ENCODE results near the gene POMT2. TPM values are rescaled to one million over a fixed set of nuclear protein-coding genes. Genes with fewer than 3 reads are reported as not detected.

The POMT2 gene
- total and polyA plus RNA-seq, 9 donors, result 6.7 to 35.3 (median 16.1) TPM

DNA sequence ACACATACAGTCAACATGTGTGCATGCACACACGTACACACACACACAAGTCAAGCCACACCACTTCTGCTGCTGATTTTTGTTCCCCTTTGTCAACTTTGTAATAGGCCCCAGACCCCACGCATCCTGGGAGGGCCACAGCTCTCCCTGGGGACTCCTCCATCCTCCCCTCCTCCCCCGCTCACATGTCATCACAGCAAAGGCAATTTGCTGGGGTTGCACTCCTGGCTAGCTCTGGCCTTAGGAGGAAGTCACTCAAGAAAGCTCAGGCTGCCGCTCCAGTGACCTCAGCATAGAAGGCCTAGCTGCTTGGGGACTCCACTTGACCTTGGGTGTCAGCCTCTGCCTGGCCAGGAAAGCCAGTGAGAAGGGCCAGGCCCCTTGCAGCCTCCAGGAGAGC lies 76.8 kb downstream of the POMT2 start:
- Histone ChIP-seq H3K27me3 (no peaks in the 10 kb centered on the region), H3K36me3 (no peaks in the 10 kb centered on the region), H3K27ac (no peak overlapping the region), H3K4me3 (no peak overlapping the region), H3K9me3 (no peaks in the 10 kb centered on the region), H3K4me1 (ENCODE audit: insufficient read depth) (no peaks in the 10 kb centered on the region)
- DNase-seq, result no peak
- WGBS, 3 donors, result 73 to 85% (median 83%) methylated on average over 4 of the region's 4 CpGs
- TF ChIP-seq, protein P1, sequence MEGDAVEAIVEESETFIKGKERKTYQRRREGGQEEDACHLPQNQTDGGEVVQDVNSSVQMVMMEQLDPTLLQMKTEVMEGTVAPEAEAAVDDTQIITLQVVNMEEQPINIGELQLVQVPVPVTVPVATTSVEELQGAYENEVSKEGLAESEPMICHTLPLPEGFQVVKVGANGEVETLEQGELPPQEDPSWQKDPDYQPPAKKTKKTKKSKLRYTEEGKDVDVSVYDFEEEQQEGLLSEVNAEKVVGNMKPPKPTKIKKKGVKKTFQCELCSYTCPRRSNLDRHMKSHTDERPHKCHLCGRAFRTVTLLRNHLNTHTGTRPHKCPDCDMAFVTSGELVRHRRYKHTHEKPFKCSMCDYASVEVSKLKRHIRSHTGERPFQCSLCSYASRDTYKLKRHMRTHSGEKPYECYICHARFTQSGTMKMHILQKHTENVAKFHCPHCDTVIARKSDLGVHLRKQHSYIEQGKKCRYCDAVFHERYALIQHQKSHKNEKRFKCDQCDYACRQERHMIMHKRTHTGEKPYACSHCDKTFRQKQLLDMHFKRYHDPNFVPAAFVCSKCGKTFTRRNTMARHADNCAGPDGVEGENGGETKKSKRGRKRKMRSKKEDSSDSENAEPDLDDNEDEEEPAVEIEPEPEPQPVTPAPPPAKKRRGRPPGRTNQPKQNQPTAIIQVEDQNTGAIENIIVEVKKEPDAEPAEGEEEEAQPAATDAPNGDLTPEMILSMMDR (IDR thresholded peaks at IDR 0.05), result no peak
- TF ChIP-seq EP300 (IDR thresholded peaks at IDR 0.05) (no peak), POLR2A (IDR thresholded peaks at IDR 0.05) (no peak)
- intact Hi-C loops (cut with DNase I), result no loop called here

DNA sequence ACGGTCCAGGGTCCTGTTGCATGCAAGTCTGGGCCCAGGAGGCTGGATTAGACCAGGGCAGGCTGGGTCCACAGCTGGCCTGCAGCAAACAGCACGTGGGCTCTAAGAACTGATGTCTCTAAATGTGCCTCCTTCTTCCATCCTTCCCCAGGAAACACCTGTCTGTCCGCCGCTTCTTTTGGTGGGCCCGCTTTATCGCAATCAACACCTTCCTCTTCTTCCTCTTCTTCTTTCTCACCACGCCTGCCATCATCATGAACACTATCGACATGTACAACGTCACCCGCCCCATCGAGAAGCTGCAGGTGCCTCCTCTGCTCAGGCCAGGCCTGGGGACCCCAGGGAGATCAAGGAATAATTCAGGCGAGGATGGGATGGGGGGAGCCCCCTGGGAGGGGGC lies 77.9 kb downstream of the POMT2 start:
- H3K27me3 ChIP-seq, result no peaks in the 10 kb centered on the region

GRCh38 chr14:77241955-77242354 lies 78.7 kb downstream of the POMT2 start:
- intact Hi-C loops (cut with DNase I), result no loop called here
- Histone ChIP-seq H3K36me3 (no peaks in the 10 kb centered on the region), H3K4me3 (no peak overlapping the region), H3K4me1 (ENCODE audit: insufficient read depth) (no peaks in the 10 kb centered on the region), H3K27me3 (no peaks in the 10 kb centered on the region), H3K27ac (no peak overlapping the region), H3K9me3 (no peaks in the 10 kb centered on the region)
- TF ChIP-seq EP300 (IDR thresholded peaks at IDR 0.05), result no peak
- TF ChIP-seq, protein P1 (IDR thresholded peaks at IDR 0.05), result no peak
- TF ChIP-seq POLR2A (IDR thresholded peaks at IDR 0.05), result no peak
- WGBS, 3 donors, result 49 to 56% (median 53%) methylated on average over 2 of the region's 2 CpGs
- DNase-seq, result no peak

More for the DNA sequence above, 77.9 kb downstream of the POMT2 start:
- DNase-seq, result no peak
- TF ChIP-seq, protein P1 (IDR thresholded peaks at IDR 0.05), result no peak
- TF ChIP-seq EP300 (IDR thresholded peaks at IDR 0.05) (no peak), POLR2A (IDR thresholded peaks at IDR 0.05) (no peak)
- H3K9me3 ChIP-seq, result no peaks in the 10 kb centered on the region
- no peak overlapping the region for H3K27ac ChIP-seq
- WGBS, 3 donors, result 86 to 92% (median 90%) methylated on average over 12 of the region's 12 CpGs
- no peaks in the 10 kb centered on the region for H3K36me3 ChIP-seq
- H3K4me3 ChIP-seq, result no peak overlapping the region
- intact Hi-C loops (cut with DNase I), result no loop called here
- H3K4me1 ChIP-seq (ENCODE audit: insufficient read depth), result no peaks in the 10 kb centered on the region

DNA sequence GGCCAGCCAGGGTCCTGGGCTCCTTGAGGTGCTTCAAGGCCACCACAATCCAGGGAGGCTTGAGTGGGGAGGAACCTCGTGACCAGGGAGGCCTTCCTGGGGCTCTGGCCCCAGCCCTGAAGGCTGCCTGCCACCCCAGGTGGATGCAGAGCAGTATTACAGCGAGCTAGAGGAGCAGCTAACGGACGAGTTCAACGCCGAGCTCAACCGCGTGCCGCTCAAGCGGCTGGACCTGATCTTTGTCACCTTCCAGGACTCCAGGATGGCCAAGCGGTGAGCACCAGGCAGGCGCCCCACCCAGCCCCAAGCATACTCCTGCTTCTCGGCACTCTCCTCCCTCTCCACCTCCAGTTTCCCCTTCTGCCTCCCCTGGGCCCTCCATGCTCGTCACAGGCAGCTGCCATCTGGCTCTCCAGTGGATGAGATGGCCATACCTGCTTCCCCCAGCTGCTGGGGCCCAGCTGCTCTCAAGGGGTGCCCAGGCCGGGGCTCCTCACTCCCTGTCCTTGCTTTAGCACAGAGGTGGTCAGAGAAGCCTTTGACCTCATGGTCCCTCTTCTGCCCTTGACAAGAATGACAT lies 80.3 kb downstream of the POMT2 start:
- Histone ChIP-seq H3K27me3 (no peaks in the 10 kb centered on the region), H3K36me3 (no peaks in the 10 kb centered on the region), H3K4me3 (no peak overlapping the region), H3K4me1 (ENCODE audit: insufficient read depth) (no peaks in the 10 kb centered on the region), H3K9me3 (no peaks in the 10 kb centered on the region), H3K27ac (no peak overlapping the region)
- intact Hi-C loops (cut with DNase I), result no loop called here
- DNase-seq, result no peak
- 79 to 87% (median 84%) methylated on average over 15 of the region's 15 CpGs for WGBS, 3 donors
- TF ChIP-seq, protein P1 (IDR thresholded peaks at IDR 0.05), result no peak
- no peak for TF ChIP-seq EP300 (IDR thresholded peaks at IDR 0.05)
- no peak for TF ChIP-seq POLR2A (IDR thresholded peaks at IDR 0.05)
